Rectal smooth muscle tissue (tissue), 1 donor: ENCODE measurements around the gene EDNRA.

ENCODE experiments used
- H3K27ac ChIP-seq: one replicate; pipeline ENCODE4 v1.7.0; 2013; ENCODE audit warnings: low read depth, low read length, inconsistent platforms
- H3K27me3 ChIP-seq: one replicate; pipeline ENCODE4 v1.7.0; 2013; ENCODE audit warnings: low read length; ENCODE audit not compliant: control insufficient read depth, insufficient read depth
- H3K36me3 ChIP-seq: one replicate; pipeline ENCODE4 v1.7.0; 2013; ENCODE audit warnings: low read length; ENCODE audit not compliant: control insufficient read depth, insufficient read depth
- H3K4me1 ChIP-seq: one replicate; pipeline ENCODE4 v1.7.0; 2013; ENCODE audit warnings: low read length; ENCODE audit not compliant: control insufficient read depth, insufficient read depth
- H3K4me3 ChIP-seq: one replicate; pipeline ENCODE4 v1.7.0; 2013; ENCODE audit warnings: low read length
- H3K9ac ChIP-seq: one replicate; pipeline ENCODE4 v1.7.0; 2013; ENCODE audit warnings: low read length

Gene EDNRA

GRCh38 chr4:147583876-147584275 is 103.0 kb downstream of the EDNRA start:
- no peak overlapping the region for H3K9ac ChIP-seq
- H3K4me3 ChIP-seq, result no peak overlapping the region
- no peaks in the 10 kb centered on the region for H3K36me3 ChIP-seq
- H3K27ac ChIP-seq, result no peak overlapping the region
- no peaks in the 10 kb centered on the region for H3K4me1 ChIP-seq
- H3K27me3 ChIP-seq, result no peaks in the 10 kb centered on the region

- Histone ChIP-seq H3K27me3 (no peaks in the 10 kb centered on the region), H3K27ac (no peak overlapping the region), H3K4me3 (no peak overlapping the region)
These were observed 105.1 kb downstream of the EDNRA start for GRCh38 chr4:147586032-147586431.

GRCh38 chr4:147586637-147587036 is 105.7 kb downstream of the EDNRA start:
- no peak overlapping the region for H3K9ac ChIP-seq
- no peaks in the 10 kb centered on the region for H3K36me3 ChIP-seq
- no peak overlapping the region for H3K27ac ChIP-seq
- H3K4me3 ChIP-seq, result no peak overlapping the region
- no peaks in the 10 kb centered on the region for H3K27me3 ChIP-seq
- H3K4me1 ChIP-seq, result no peaks in the 10 kb centered on the region

More at GRCh38 chr4:147586032-147586431, 105.1 kb downstream of the EDNRA start:
- Histone ChIP-seq H3K4me1 (no peaks in the 10 kb centered on the region), H3K36me3 (no peaks in the 10 kb centered on the region), H3K9ac (no peak overlapping the region)

- Histone ChIP-seq H3K27me3 (no peaks in the 10 kb centered on the region), H3K9ac (no peak overlapping the region), H3K36me3 (no peaks in the 10 kb centered on the region), H3K4me3 (no peak overlapping the region), H3K27ac (no peak overlapping the region), H3K4me1 (no peaks in the 10 kb centered on the region)
These were observed 106.1 kb downstream of the EDNRA start for GRCh38 chr4:147587041-147587440.

GRCh38 chr4:147589586-147589985 is 108.7 kb downstream of the EDNRA start:
- no peak overlapping the region for H3K27ac ChIP-seq
- no peaks in the 10 kb centered on the region for H3K4me1 ChIP-seq
- H3K9ac ChIP-seq, result no peak overlapping the region
- no peaks in the 10 kb centered on the region for H3K36me3 ChIP-seq
- H3K4me3 ChIP-seq, result no peak overlapping the region
- H3K27me3 ChIP-seq, result no peaks in the 10 kb centered on the region

- Histone ChIP-seq H3K9ac (no peak overlapping the region), H3K4me1 (no peaks in the 10 kb centered on the region), H3K4me3 (no peak overlapping the region)
These were observed 109.5 kb downstream of the EDNRA start for GRCh38 chr4:147590249-147590920.

GRCh38 chr4:147591106-147591505 is 110.2 kb downstream of the EDNRA start:
- Histone ChIP-seq H3K4me3 (no peak overlapping the region), H3K27me3 (no peaks in the 10 kb centered on the region), H3K9ac (no peak overlapping the region), H3K27ac (no peak overlapping the region), H3K4me1 (no peaks in the 10 kb centered on the region), H3K36me3 (no peaks in the 10 kb centered on the region)

More at GRCh38 chr4:147590249-147590920, 109.5 kb downstream of the EDNRA start:
- Histone ChIP-seq H3K27me3 (no peaks in the 10 kb centered on the region), H3K27ac (no peak overlapping the region), H3K36me3 (no peaks in the 10 kb centered on the region)

- H3K4me3 ChIP-seq, result no peak overlapping the region
These were observed 113.2 kb downstream of the EDNRA start for GRCh38 chr4:147594107-147594506.

More at GRCh38 chr4:147594107-147594506, 113.2 kb downstream of the EDNRA start:
- Histone ChIP-seq H3K27me3 (no peaks in the 10 kb centered on the region), H3K36me3 (no peaks in the 10 kb centered on the region), H3K27ac (no peak overlapping the region), H3K4me1 (no peaks in the 10 kb centered on the region), H3K9ac (no peak overlapping the region)
